Activated CD8-positive, alpha-beta memory T cell treated with anti-CD3 and anti-CD28 coated beads, Interleukin-2, amount 50 U/mL, for 24 hours (primary cell): Measurements from ENCODE around the gene LDHB.
"Not testable (repeated sequence)": the region's sequence is repeated elsewhere in the genome, so short reads cannot be mapped to it uniquely, and the experiment has no call there.

ENCODE experiments used
- DNase-seq: peaks from one replicate; pipeline ENCODE4 v3.0.0-alpha.2; 2020; ENCODE audit errors: extremely low read depth

LDHB gene

GRCh38 chr12:21607701-21608100 is 49.9 kb downstream of the LDHB start:
- DNase-seq = no peak

- no peak for DNase-seq
Measured at GRCh38 chr12:21606175-21606574, 51.5 kb downstream of the LDHB start.

GRCh38 chr12:21604245-21605101 is 53.2 kb downstream of the LDHB start, which contains the start of gene GYS2:
GYS2 (minus strand) TSS chr12:21604847; CDS start chr12:21604592, 255 bp downstream.
- DNase-seq = no peak

- DNase-seq = no peak
Measured at GRCh38 chr12:21602774-21603173, 54.9 kb downstream of the LDHB start.

GRCh38 chr12:21600196-21600595 is 57.4 kb downstream of the LDHB start:
- no peak for DNase-seq

- DNase-seq = no peak
Measured at GRCh38 chr12:21599143-21599999, 58.3 kb downstream of the LDHB start.

GRCh38 chr12:21598651-21599050 is 59.0 kb downstream of the LDHB start:
- no peak for DNase-seq

- DNase-seq = not testable (repeated sequence)
Measured at GRCh38 chr12:21595356-21595755, 62.3 kb downstream of the LDHB start.

GRCh38 chr12:21585485-21585884 is 72.2 kb downstream of the LDHB start:
- DNase-seq = no peak
